Vagina (tissue), 2 donors: ENCODE measurements around the gene CPSF2.
"Not testable (repeated sequence)": the region's sequence is repeated elsewhere in the genome, so short reads cannot be mapped to it uniquely, and the experiment has no call there.

Source experiments
- CTCF ChIP-seq, 3 experiments: fragments of 450-650 bp in 2 of 3; fragments of 200-600 bp in 1 of 3; sonication (generic) in 1 of 3; IDR thresholded peaks; one replicate each; pipeline ENCODE4 v1.5.1; 2017 to 2019; ENCODE audit warnings: antibody characterized with exemption in 3 of 3, mild to moderate bottlenecking in 2 of 3, moderate library complexity in 2 of 3
- POLR2A ChIP-seq, 2 donors: fragments of 450-650 bp; IDR thresholded peaks; one replicate each; pipeline ENCODE4 v1.6.1; 2017; ENCODE audit warnings: antibody characterized with exemption in 2 of 2, mild to moderate bottlenecking in 2 of 2, moderate library complexity in 2 of 2
- POLR2AphosphoS5 ChIP-seq, 2 donors: sonication (generic); formaldehyde crosslinking; IDR thresholded peaks; one replicate each; pipeline ENCODE4 v1.9.0; 2017; ENCODE audit warnings: antibody characterized with exemption in 2 of 2, mild to moderate bottlenecking in 2 of 2, low read depth in 1 of 2; ENCODE audit not compliant: insufficient read depth in 1 of 2

GRCh38 chr14:92213125-92213524, 91.4 kb downstream of the CPSF2 start:
- not testable (repeated sequence) for TF ChIP-seq CTCF (IDR thresholded peaks at IDR 0.05); POLR2A (IDR thresholded peaks at IDR 0.05); POLR2AphosphoS5 (IDR thresholded peaks at IDR 0.05; ENCODE audit: insufficient read depth in 1 of 2, low read depth in 1 of 2)
